SIG-M5 (cell line): ENCODE results near the gene ADARB2.
"Not testable (repeated sequence)": the region's sequence is repeated elsewhere in the genome, so short reads cannot be mapped to it uniquely, and the experiment has no call there.

Experiments used
- DNase-seq: peaks from one replicate; lab custom pipeline; 2025; lab: John Stamatoyannopoulos, UW

The ADARB2 gene

GRCh38 chr10:1427521-1428186 lies 309.7 kb downstream of the ADARB2 start:
- DNase-seq = not testable (repeated sequence)

- DNase-seq = no peak
Observed at GRCh38 chr10:1426786-1427185, 310.5 kb downstream of the ADARB2 start.

GRCh38 chr10:1425879-1426278 lies 311.4 kb downstream of the ADARB2 start:
- no peak for DNase-seq

- no peak for DNase-seq
Observed at GRCh38 chr10:1424648-1425047, 312.7 kb downstream of the ADARB2 start.

- no peak for DNase-seq
Observed at GRCh38 chr10:1423676-1424253, 313.6 kb downstream of the ADARB2 start.

GRCh38 chr10:1422275-1422674 lies 315.1 kb downstream of the ADARB2 start:
- no peak for DNase-seq

GRCh38 chr10:1420661-1421362 lies 316.5 kb downstream of the ADARB2 start:
- DNase-seq = no peak

GRCh38 chr10:1419796-1420610 lies 317.3 kb downstream of the ADARB2 start:
- no peak for DNase-seq

- no peak for DNase-seq
Observed at GRCh38 chr10:1418031-1418550, 319.2 kb downstream of the ADARB2 start.

- no peak for DNase-seq
Observed at GRCh38 chr10:1417574-1417973, 319.8 kb downstream of the ADARB2 start.

- DNase-seq = no peak
Observed at GRCh38 chr10:1416456-1417037, 320.8 kb downstream of the ADARB2 start.

GRCh38 chr10:1414893-1415292 lies 322.4 kb downstream of the ADARB2 start:
- DNase-seq = no peak

- DNase-seq = not testable (repeated sequence)
Observed at GRCh38 chr10:1414346-1414745, 323.0 kb downstream of the ADARB2 start.

GRCh38 chr10:1413823-1414222 lies 323.5 kb downstream of the ADARB2 start:
- DNase-seq = no peak

GRCh38 chr10:1413256-1413655 lies 324.1 kb downstream of the ADARB2 start:
- no peak for DNase-seq

GRCh38 chr10:1412531-1413189 lies 324.7 kb downstream of the ADARB2 start:
- DNase-seq = no peak

GRCh38 chr10:1411956-1412355 lies 325.4 kb downstream of the ADARB2 start:
- no peak for DNase-seq

GRCh38 chr10:1411451-1411850 lies 325.9 kb downstream of the ADARB2 start:
- DNase-seq = no peak

- DNase-seq = no peak
Observed at GRCh38 chr10:1410469-1411395, 326.6 kb downstream of the ADARB2 start.

- no peak for DNase-seq
Observed at GRCh38 chr10:1410032-1410431, 327.3 kb downstream of the ADARB2 start.
